ENCODE data around the gene FTH1. TPM values are rescaled to one million over a fixed set of nuclear protein-coding genes. Genes with fewer than 3 reads are reported as not detected.

FTH1 gene
- total and polyA plus RNA-seq, 2 of the 13 experiments (the other 11 are each of a cell fraction or from before 2014, with no cell fraction given), result 607 to 760 TPM

- 0 out of 2 replicates have a peak, but pooled peaks have one; percentile 42 for TF ChIP-seq ZNF878 (CRISPR knock-in tag; IDR thresholded peaks at IDR 0.05)
- no peak for TF ChIP-seq TARDBP (CRISPR knock-in tag; IDR thresholded peaks at IDR 0.05)
- no peak for TF ChIP-seq PTBP1 (IDR thresholded peaks at IDR 0.05; ENCODE audit: low read depth, low read length, poor library complexity, severe bottlenecking)
- peak; percentile 36 for TF ChIP-seq STAG1 (CRISPR knock-in tag; IDR thresholded peaks at IDR 0.05)
- no peak for TF ChIP-seq ZNF629 (CRISPR knock-in tag; conservative IDR thresholded peaks at IDR 0.05)
- TF ChIP-seq ZNF891 (CRISPR knock-in tag; IDR thresholded peaks at IDR 0.05), result no peak
- TF ChIP-seq ZBTB7B (CRISPR knock-in tag; IDR thresholded peaks at IDR 0.05), result peak; percentile 84
- no peak for TF ChIP-seq ZNF737 (CRISPR knock-in tag; IDR thresholded peaks at IDR 0.05; ENCODE audit: borderline replicate concordance)
- TF ChIP-seq HOXA9 (CRISPR knock-in tag; IDR thresholded peaks at IDR 0.05; ENCODE audit: borderline replicate concordance), result no peak
- no peak for TF ChIP-seq ZNF749 (CRISPR knock-in tag; IDR thresholded peaks at IDR 0.05; ENCODE audit: borderline replicate concordance)
- no peak for TF ChIP-seq TFAP4 (IDR thresholded peaks at IDR 0.05; ENCODE audit: borderline replicate concordance, low read depth)
- no peak for TF ChIP-seq DBP (CRISPR knock-in tag; IDR thresholded peaks at IDR 0.05; ENCODE audit: not compliant biosample characterization)
- TF ChIP-seq ATF6 (CRISPR knock-in tag; conservative IDR thresholded peaks at IDR 0.05), result no peak
- TF ChIP-seq THAP9 (CRISPR knock-in tag; IDR thresholded peaks at IDR 0.05; ENCODE audit: borderline replicate concordance), result no peak
- no peak for TF ChIP-seq PRMT3 (CRISPR knock-in tag; IDR thresholded peaks at IDR 0.05; ENCODE audit: borderline replicate concordance, low read depth)
- TF ChIP-seq ZNF367 (CRISPR knock-in tag; IDR thresholded peaks at IDR 0.05; ENCODE audit: borderline replicate concordance), result no peak
- TF ChIP-seq FIP1L1 (IDR thresholded peaks at IDR 0.05; ENCODE audit: borderline replicate concordance, insufficient read depth, low read depth, low read length), result no peak
- TF ChIP-seq ZNF784 (CRISPR knock-in tag; IDR thresholded peaks at IDR 0.05; ENCODE audit: borderline replicate concordance), result 0 out of 2 replicates have a peak, but pooled peaks have one; percentile 39
- TF ChIP-seq BCL6 (CRISPR knock-in tag; IDR thresholded peaks at IDR 0.05), result 0 out of 2 replicates have a peak, but pooled peaks have one; percentile 53
- TF ChIP-seq HMG20A (CRISPR knock-in tag; IDR thresholded peaks at IDR 0.05; ENCODE audit: borderline replicate concordance), result peak; percentile 20; the same call in 1 of the 2 replicates
Observed at GRCh38 chr11:62001450-62002191, 34.2 kb upstream of the FTH1 start (continued).

Measured in HepG2 (cell line).